Spleen (tissue), 11 donors: Measurements from ENCODE around the gene CD200. TPM values are rescaled to one million over a fixed set of nuclear protein-coding genes. Genes with fewer than 3 reads are reported as not detected.
"Not testable (repeated sequence)": the region's sequence is repeated elsewhere in the genome, so short reads cannot be mapped to it uniquely, and the experiment has no call there.

Experiments used
- DNase-seq: peaks from one replicate; pipeline ENCODE4 v3.0.0-alpha.2; 2020
- H3K27ac ChIP-seq, 8 donors: fragments of 200-600 bp; sonication (generic) in 7 of 8; 1 replicate in 4 of 8; 2 replicates in 4 of 8; pipeline versions ENCODE4 v1.5.0 to v1.8.0; 2016 to 2021; ENCODE audit warnings: inconsistent platforms in 4 of 8, mild to moderate bottlenecking in 4 of 8, moderate library complexity in 1 of 8
- H3K27me3 ChIP-seq, 7 donors: fragments of 200-600 bp; sonication (generic) in 6 of 7; replicated peaks in 1 of 7; 1 replicate in 4 of 7; 2 replicates in 3 of 7; pipeline versions ENCODE4 v1.5.0 to v1.8.0; 2016 to 2021; ENCODE audit warnings: inconsistent platforms in 3 of 7, mild to moderate bottlenecking in 1 of 7
- H3K36me3 ChIP-seq, 6 donors: fragments of 200-600 bp; sonication (generic) in 5 of 6; 1 replicate in 4 of 6; 2 replicates in 2 of 6; pipeline versions ENCODE4 v1.5.0 to v1.8.0; 2016 to 2021; ENCODE audit warnings: inconsistent platforms in 2 of 6
- H3K4me1 ChIP-seq, 6 donors: fragments of 200-600 bp; sonication (generic) in 5 of 6; 1 replicate in 3 of 6; 2 replicates in 3 of 6; pipeline versions ENCODE4 v1.5.0 to v1.8.0; 2016 to 2021; ENCODE audit warnings: inconsistent platforms in 3 of 6
- H3K4me3 ChIP-seq, 8 donors: fragments of 200-600 bp; sonication (generic) in 7 of 8; 1 replicate in 4 of 8; 2 replicates in 4 of 8; pipeline versions ENCODE4 v1.5.0 to v1.8.0; 2016 to 2021; ENCODE audit warnings: inconsistent platforms in 4 of 8, mild to moderate bottlenecking in 4 of 8, moderate library complexity in 2 of 8
- H3K9me3 ChIP-seq, 8 donors: fragments of 200-600 bp; sonication (generic) in 7 of 8; 1 replicate in 4 of 8; 2 replicates in 4 of 8; pipeline versions ENCODE4 v1.5.0 to v1.8.0; 2016 to 2021; ENCODE audit warnings: inconsistent platforms in 4 of 8
- POLR2A ChIP-seq, 3 donors: fragments of 450-650 bp; IDR thresholded peaks; one replicate each; pipeline ENCODE4 v1.5.1; 2017; ENCODE audit warnings: antibody characterized with exemption in 3 of 3, mild to moderate bottlenecking in 1 of 3
- POLR2AphosphoS5 ChIP-seq, 3 donors: sonication (generic); formaldehyde crosslinking; IDR thresholded peaks; one replicate each; pipeline ENCODE4 v1.5.1; 2017; ENCODE audit warnings: antibody characterized with exemption in 3 of 3
- WGBS, 5 donors: extraction: QIAGEN DNeasy Blood & Tissue Kit in 3 of 5; methylation state at CpG; one replicate each; pipeline versions ENCODE4 v1.1.5 to v1.1.7; 2013 to 2018; 5-methylcytosine and 5-hydroxymethylcytosine counted together
- intact Hi-C: fragments of 100-400 bp; cut with DNase I; formaldehyde crosslinking; loops from one replicate; pipeline ENCODE4 v1.15.0; 2023; ENCODE audit warnings: low total_unique reads
- polyA plus RNA-seq, 3 donors: library from polyadenylated mRNA; stranded (reverse); fragments of 200-250 nt; gene quantifications; one replicate each; pipeline ENCODE4 v1.2.1, GENCODE V29; 2013
- total RNA-seq, 7 donors: library from RNA; depleted of rRNA in 3 of 7; stranded (reverse); fragments of >200 nt in 3 of 7; fragmentation: NEBNext Ultra II Directional in 4 of 7; extraction: Animal tissue kit (Norgen Biotek cat#: 25700) in 4 of 7; gene quantifications; one replicate each; pipeline versions ENCODE4 v1.1.0 to v1.2.1, GENCODE V29; 2016 to 2021
- TF ChIP-seq, protein P1 (sequence below), 11 experiments: fragments of 200-600 bp in 7 of 11; fragments of 450-650 bp in 4 of 11; sonication (generic) in 4 of 11; IDR thresholded peaks in 8 of 11; conservative IDR thresholded peaks in 3 of 11; 1 replicate in 7 of 11; 2 replicates in 4 of 11; pipeline versions ENCODE4 v1.4.0 to v1.8.0; 2016 to 2021; ENCODE audit warnings: antibody characterized with exemption in 11 of 11, inconsistent platforms in 4 of 11, mild to moderate bottlenecking in 1 of 11
- donor health status: healthy with polysubstance abuse.
- donor health status: DM: no; HTN: no; CAD: no; lungs with moderate emphysema.
- donor health status: DM: no; HTN: no; CAD: no.
- donor health status: Bipolar disorder and iron deficiency.
- donor health status: healthy.
- donor health status: DM: no; HTN: no; CAD: no.
- donor health status: DM: yes; HTN: yes; CAD: no.

Gene CD200
- total and polyA plus RNA-seq, 10 donors = 4.3 to 13.1 (median 6.6) TPM

- Histone ChIP-seq H3K9me3 (peaks cover 0 to 9% (median 3%) of the 10 kb centered on the region in 8 donors), H3K27ac (no peak overlapping the region), H3K4me3 (no peak overlapping the region), H3K36me3 (no peaks in the 10 kb centered on the region), H3K4me1 (peaks cover 0 to 25% (median 4%) of the 10 kb centered on the region in 6 donors), H3K27me3 (no peaks in the 10 kb centered on the region)
- intact Hi-C loops = no loop called here
- 26 to 33% (median 32%) methylated on average over 5 of the region's 5 CpGs for WGBS, 5 donors
- TF ChIP-seq POLR2AphosphoS5 (IDR thresholded peaks at IDR 0.05) = no peak
- TF ChIP-seq POLR2A (IDR thresholded peaks at IDR 0.05) = no peak
- TF ChIP-seq, protein P1, sequence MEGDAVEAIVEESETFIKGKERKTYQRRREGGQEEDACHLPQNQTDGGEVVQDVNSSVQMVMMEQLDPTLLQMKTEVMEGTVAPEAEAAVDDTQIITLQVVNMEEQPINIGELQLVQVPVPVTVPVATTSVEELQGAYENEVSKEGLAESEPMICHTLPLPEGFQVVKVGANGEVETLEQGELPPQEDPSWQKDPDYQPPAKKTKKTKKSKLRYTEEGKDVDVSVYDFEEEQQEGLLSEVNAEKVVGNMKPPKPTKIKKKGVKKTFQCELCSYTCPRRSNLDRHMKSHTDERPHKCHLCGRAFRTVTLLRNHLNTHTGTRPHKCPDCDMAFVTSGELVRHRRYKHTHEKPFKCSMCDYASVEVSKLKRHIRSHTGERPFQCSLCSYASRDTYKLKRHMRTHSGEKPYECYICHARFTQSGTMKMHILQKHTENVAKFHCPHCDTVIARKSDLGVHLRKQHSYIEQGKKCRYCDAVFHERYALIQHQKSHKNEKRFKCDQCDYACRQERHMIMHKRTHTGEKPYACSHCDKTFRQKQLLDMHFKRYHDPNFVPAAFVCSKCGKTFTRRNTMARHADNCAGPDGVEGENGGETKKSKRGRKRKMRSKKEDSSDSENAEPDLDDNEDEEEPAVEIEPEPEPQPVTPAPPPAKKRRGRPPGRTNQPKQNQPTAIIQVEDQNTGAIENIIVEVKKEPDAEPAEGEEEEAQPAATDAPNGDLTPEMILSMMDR (IDR thresholded peaks at IDR 0.05 in 8 of 11, conservative IDR thresholded peaks at IDR 0.05 in 3 of 11) = no peak
- DNase-seq = no peak
These were observed 62.4 kb downstream of the CD200 start for GRCh38 chr3:112395181-112395895.

DNA sequence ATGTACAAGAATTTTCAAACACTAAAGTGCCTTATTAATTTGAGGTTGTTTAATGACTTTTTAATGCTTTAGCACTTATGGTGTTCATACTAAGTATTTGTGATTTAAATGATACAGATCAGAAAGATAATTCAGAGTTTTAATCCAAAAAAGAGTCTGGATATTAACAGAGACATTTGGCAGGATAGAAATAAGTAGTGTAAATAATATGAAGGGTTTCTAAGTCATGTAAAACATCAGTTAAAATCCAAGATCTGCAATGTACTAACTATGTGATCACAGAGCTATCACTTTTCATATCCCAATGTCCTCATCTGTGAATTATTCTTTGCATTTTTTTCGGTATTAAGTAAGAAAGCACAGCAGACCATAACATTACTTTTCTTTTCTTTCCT, 62.9 kb downstream of the CD200 start:
- Histone ChIP-seq H3K27me3 (no peaks in the 10 kb centered on the region), H3K36me3 (no peaks in the 10 kb centered on the region), H3K4me3 (no peak overlapping the region), H3K9me3 (peaks cover 0 to 9% (median 3%) of the 10 kb centered on the region in 8 donors), H3K27ac (no peak overlapping the region), H3K4me1 (peaks cover 0 to 21% (median 4%) of the 10 kb centered on the region in 6 donors)
- intact Hi-C loops = no loop called here
- WGBS, 5 donors = 0 to 3% (median 0%) methylated on average over 1 of the region's 1 CpG
- no peak for DNase-seq
- TF ChIP-seq POLR2A (IDR thresholded peaks at IDR 0.05) = no peak
- TF ChIP-seq, protein P1 (IDR thresholded peaks at IDR 0.05 in 8 of 11, conservative IDR thresholded peaks at IDR 0.05 in 3 of 11) = no peak
- TF ChIP-seq POLR2AphosphoS5 (IDR thresholded peaks at IDR 0.05) = no peak

GRCh38 chr3:112397556-112397955, 64.6 kb downstream of the CD200 start:
- Histone ChIP-seq H3K9me3 (peaks cover 0 to 6% (median 2%) of the 10 kb centered on the region in 8 donors), H3K4me3 (no peak overlapping the region), H3K27me3 (no peaks in the 10 kb centered on the region), H3K27ac (no peak overlapping the region), H3K36me3 (no peaks in the 10 kb centered on the region), H3K4me1 (peaks cover 0 to 10% (median 0%) of the 10 kb centered on the region in 6 donors)
- no peak for DNase-seq
- TF ChIP-seq, protein P1 (IDR thresholded peaks at IDR 0.05 in 8 of 11, conservative IDR thresholded peaks at IDR 0.05 in 3 of 11) = no peak
- no peak for TF ChIP-seq POLR2AphosphoS5 (IDR thresholded peaks at IDR 0.05)
- no peak for TF ChIP-seq POLR2A (IDR thresholded peaks at IDR 0.05)
- intact Hi-C loops = no loop called here

DNA sequence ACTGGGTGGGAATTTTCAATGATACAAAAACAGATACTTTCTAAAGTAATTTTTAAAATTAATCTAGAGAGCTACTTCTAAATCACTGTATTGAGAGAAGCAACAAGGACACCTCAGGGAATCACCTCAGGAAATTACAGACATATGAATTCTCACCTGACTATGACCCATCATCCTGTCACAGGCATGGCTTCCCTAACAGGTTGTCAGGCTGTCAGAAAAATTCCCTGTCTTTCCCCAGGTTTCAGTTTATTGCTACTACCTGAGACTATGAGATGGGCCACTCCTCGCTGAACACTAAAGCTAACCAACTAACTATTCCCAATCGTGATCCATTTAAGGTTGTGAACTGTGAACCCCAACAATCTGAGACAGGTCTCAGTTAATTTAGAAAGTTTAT, 66.1 kb downstream of the CD200 start:
- Histone ChIP-seq H3K27ac (no peak overlapping the region), H3K36me3 (no peaks in the 10 kb centered on the region), H3K9me3 (no peaks in the 10 kb centered on the region), H3K27me3 (no peaks in the 10 kb centered on the region), H3K4me3 (no peak overlapping the region), H3K4me1 (peaks cover 0 to 10% (median 0%) of the 10 kb centered on the region in 6 donors)
- intact Hi-C loops = no loop called here
- WGBS, 5 donors = 78 to 100% (median 92%) methylated on average over 2 of the region's 2 CpGs
- TF ChIP-seq POLR2AphosphoS5 (IDR thresholded peaks at IDR 0.05) = no peak
- TF ChIP-seq, protein P1 (IDR thresholded peaks at IDR 0.05 in 8 of 11, conservative IDR thresholded peaks at IDR 0.05 in 3 of 11) = no peak
- no peak for TF ChIP-seq POLR2A (IDR thresholded peaks at IDR 0.05)
- no peak for DNase-seq

- H3K9me3 ChIP-seq, H3K4me3 ChIP-seq, DNase-seq, intact Hi-C loops, H3K36me3 ChIP-seq, H3K27me3 ChIP-seq, H3K27ac ChIP-seq: not testable (repeated sequence)
- H3K4me1 ChIP-seq = peaks cover 0 to 10% (median 0%) of the 10 kb centered on the region in 6 donors
- WGBS, 5 donors = 85 to 97% (median 93%) methylated on average over 5 to 6 of the region's 6 CpGs
These were observed 66.6 kb downstream of the CD200 start for GRCh38 chr3:112399554-112399953.

- not testable (repeated sequence) for H3K4me1 ChIP-seq, DNase-seq
- WGBS, 5 donors = 93 to 98% (median 97%) methylated on average over 5 of the region's 5 CpGs
These were observed 67.4 kb downstream of the CD200 start for GRCh38 chr3:112400317-112400716.

More at GRCh38 chr3:112400317-112400716, 67.4 kb downstream of the CD200 start:
- H3K27ac ChIP-seq, H3K27me3 ChIP-seq, H3K9me3 ChIP-seq, intact Hi-C loops, H3K4me3 ChIP-seq, H3K36me3 ChIP-seq: not testable (repeated sequence)
